WTC11 (cell line): ENCODE results near the gene PCDHGB4. TPM values are rescaled to one million over a fixed set of nuclear protein-coding genes. Genes with fewer than 3 reads are reported as not detected.
"Not testable (repeated sequence)": the region's sequence is repeated elsewhere in the genome, so short reads cannot be mapped to it uniquely, and the experiment has no call there.

Experiments
- ATAC-seq: fragments of 200-7000 bp; cut with Tn5 transposase; 2 replicates; pipeline ENCODE4 v1.10.0; 2021; ENCODE audit warnings: mild to moderate bottlenecking, moderate library complexity
- CTCF ChIA-PET: fragments of 300-600 bp; sonication (Branson Sonifier 250); formaldehyde crosslinking; loops from one replicate; lab custom pipeline; 2021; ENCODE audit warnings: antibody characterized with exemption; lab: Charles Lee
- POLR2A ChIA-PET: fragments of 350-600 bp; sonication (Branson Sonifier 250); formaldehyde crosslinking; loops from one replicate; lab custom pipeline; 2021; ENCODE audit warnings: antibody characterized with exemption; lab: Charles Lee
- DNase-seq: peaks from one replicate; pipeline ENCODE4 v3.0.0; 2021; ENCODE audit warnings: low spot score
- H3K27ac Mint-ChIP-seq: 2 replicates; pipeline ENCODE4 v1.8.0; 2021; ENCODE audit warnings: mixed read lengths
- H3K27me3 Mint-ChIP-seq: 2 replicates; pipeline ENCODE4 v1.8.0; 2021; ENCODE audit warnings: low read depth, mild to moderate bottlenecking, moderate library complexity, mixed read lengths
- H3K36me3 Mint-ChIP-seq: 2 replicates; pipeline ENCODE4 v1.8.0; 2021; ENCODE audit warnings: mixed read lengths
- H3K4me1 Mint-ChIP-seq: 2 replicates; pipeline ENCODE4 v1.8.0; 2022; ENCODE audit warnings: mixed read lengths
- H3K4me3 Mint-ChIP-seq: 2 replicates; pipeline ENCODE4 v1.8.0; 2021; ENCODE audit warnings: mild to moderate bottlenecking, moderate library complexity, mixed read lengths
- H3K9me3 Mint-ChIP-seq: 2 replicates; pipeline ENCODE4 v1.8.0; 2021; ENCODE audit warnings: mixed read lengths
- ARID4B ChIP-seq: sonication (generic); formaldehyde crosslinking; IDR thresholded peaks from 2 replicates; pipeline ENCODE4 v1.8.0; 2023; ENCODE audit warnings: missing genetic modification reagents, mild to moderate bottlenecking, borderline replicate concordance
- CBFB ChIP-seq: sonication (generic); formaldehyde crosslinking; IDR thresholded peaks from 2 replicates; pipeline ENCODE4 v1.8.1; 2022; ENCODE audit warnings: mild to moderate bottlenecking, low read depth, missing genetic modification reagents
- CTCF ChIP-seq: fragments of 200-600 bp; IDR thresholded peaks from 2 replicates; pipeline ENCODE4 v1.8.0; 2022; ENCODE audit warnings: antibody characterized with exemption
- FOXK1 ChIP-seq: sonication (generic); formaldehyde crosslinking; IDR thresholded peaks from 2 replicates; pipeline ENCODE4 v1.8.0; 2022; ENCODE audit warnings: mild to moderate bottlenecking, moderate library complexity, missing genetic modification reagents
- HMGA2 ChIP-seq: fragments of 250-450 bp; sonication (Bioruptor Pico); IDR thresholded peaks from 2 replicates; pipeline ENCODE4 v1.4.0; 2021; ENCODE audit warnings: mild to moderate bottlenecking, moderate library complexity
- NFE2L1 ChIP-seq: sonication (generic); formaldehyde crosslinking; IDR thresholded peaks from 2 replicates; pipeline ENCODE4 v1.8.1; 2023; ENCODE audit warnings: missing genetic modification reagents
- RORB ChIP-seq: fragments of 250-450 bp; sonication (Bioruptor Pico); IDR thresholded peaks from 2 replicates; pipeline ENCODE4 v1.9.0; 2021; ENCODE audit warnings: mild to moderate bottlenecking
- SMAD4 ChIP-seq: sonication (generic); formaldehyde crosslinking; IDR thresholded peaks from 2 replicates; pipeline ENCODE4 v1.8.0; 2022; ENCODE audit warnings: mild to moderate bottlenecking, missing genetic modification reagents
- SP1 ChIP-seq: sonication (generic); formaldehyde crosslinking; conservative IDR thresholded peaks from 2 replicates; pipeline ENCODE4 v1.8.1; 2022; ENCODE audit warnings: missing genetic modification reagents
- TP53 ChIP-seq: sonication (generic); formaldehyde crosslinking; IDR thresholded peaks from 2 replicates; pipeline ENCODE4 v1.8.1; 2023; ENCODE audit warnings: mild to moderate bottlenecking, missing genetic modification reagents
- total RNA-seq: library from RNA; stranded (reverse); gene quantifications from 3 replicates; pipeline ENCODE4 v1.2.3, GENCODE V29; 2021
- TF ChIP-seq, protein P1 (sequence below): sonication (generic); formaldehyde crosslinking; IDR thresholded peaks from 2 replicates; pipeline ENCODE4 v1.8.1; 2022; ENCODE audit warnings: missing genetic modification reagents, borderline replicate concordance
- TF ChIP-seq, protein P2 (sequence below): fragments of 250-450 bp; sonication (Bioruptor Pico); IDR thresholded peaks from 2 replicates; pipeline ENCODE4 v2.1.2; 2022; ENCODE audit warnings: mild to moderate bottlenecking, moderate library complexity
- TF ChIP-seq, protein P3 (sequence below): sonication (generic); formaldehyde crosslinking; IDR thresholded peaks from 2 replicates; pipeline ENCODE4 v1.8.0; 2022; ENCODE audit warnings: mild to moderate bottlenecking, missing genetic modification reagents
- TF ChIP-seq, protein P4 (sequence below): sonication (generic); formaldehyde crosslinking; IDR thresholded peaks from 2 replicates; pipeline ENCODE4 v1.8.1; 2022; ENCODE audit warnings: low read depth, mild to moderate bottlenecking, moderate library complexity, missing genetic modification reagents, borderline replicate concordance
- TF ChIP-seq, protein P5 (sequence below): sonication (generic); formaldehyde crosslinking; conservative IDR thresholded peaks from 2 replicates; pipeline ENCODE4 v1.8.1; 2022; ENCODE audit warnings: mild to moderate bottlenecking, missing genetic modification reagents
- TF ChIP-seq, protein P6 (sequence below): sonication (generic); formaldehyde crosslinking; IDR thresholded peaks from 2 replicates; pipeline ENCODE4 v1.8.0; 2022; ENCODE audit warnings: mild to moderate bottlenecking, missing genetic modification reagents

Gene PCDHGB4
- total RNA-seq, 1 experiment from 2014 or later = 9.1 TPM

DNA sequence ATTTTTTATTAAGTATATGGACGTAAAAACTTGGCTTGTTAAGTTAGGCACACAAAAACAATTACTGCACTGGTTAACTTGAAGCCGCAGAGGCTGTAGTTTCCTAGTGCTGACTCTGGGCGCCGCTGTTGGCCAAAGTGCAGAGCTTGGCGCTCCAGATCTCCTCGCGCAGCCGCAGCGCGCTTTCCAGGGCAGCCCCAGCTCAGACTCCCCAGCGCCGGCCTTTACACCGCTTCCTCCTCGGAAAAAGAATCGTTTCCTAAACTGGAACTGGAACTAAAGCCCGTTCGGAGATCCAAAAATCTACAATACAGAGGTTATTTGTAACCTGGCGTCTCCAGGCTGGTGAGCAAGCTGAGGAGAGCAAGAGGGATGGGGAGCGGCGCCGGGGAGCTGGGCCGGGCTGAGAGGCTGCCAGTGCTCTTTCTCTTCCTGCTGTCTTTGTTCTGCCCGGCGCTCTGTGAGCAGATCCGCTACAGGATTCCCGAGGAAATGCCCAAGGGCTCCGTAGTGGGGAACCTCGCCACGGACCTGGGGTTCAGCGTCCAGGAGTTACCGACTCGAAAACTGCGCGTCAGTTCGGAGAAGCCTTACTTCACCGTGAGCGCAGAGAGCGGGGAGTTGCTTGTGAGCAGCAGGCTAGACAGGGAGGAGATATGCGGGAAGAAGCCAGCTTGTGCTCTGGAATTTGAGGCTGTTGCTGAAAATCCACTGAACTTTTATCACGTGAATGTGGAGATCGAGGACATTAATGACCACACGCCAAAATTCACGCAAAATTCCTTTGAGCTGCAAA, 10.5 kb downstream of the PCDHGB4 start, which contains the start of gene PCDHGB5:
Gene PCDHGB5 (plus strand): TSS at position 192 of the 796 bp plus-strand sequence. CDS start 181 bp downstream, at position 373.
- POLR2A ChIA-PET, H3K4me1 Mint-ChIP-seq, H3K27ac Mint-ChIP-seq: not testable (repeated sequence)
- CTCF ChIA-PET = interaction anchor here (0.7 to 4.3 kb wide), 27 partner anchors 8 to 263 kb away, joined by 3 to 38 read pairs (median 7); partner anchors contain the start of genes PCDHB14, PCDHB15, PCDHB5 and PCDHGA1
- H3K36me3 Mint-ChIP-seq = peaks cover 66% of the 10 kb centered on the region
- peaks cover 57% of the 10 kb centered on the region for H3K9me3 Mint-ChIP-seq
- ATAC-seq = peak; percentile 93
- peaks cover 14% of the 10 kb centered on the region for H3K27me3 Mint-ChIP-seq
- peak; percentile 42; the same call in 1 of the 2 replicates for TF ChIP-seq CTCF
- peak within 1 kb of the TSS; percentile 63 for H3K4me3 Mint-ChIP-seq
- peak; percentile 69 for DNase-seq

GRCh38 chr5:141398608-141399007, 11.1 kb downstream of the PCDHGB4 start:
- DNase-seq = no peak
- H3K27ac Mint-ChIP-seq = no peak overlapping the region
- peaks cover 66% of the 10 kb centered on the region for H3K36me3 Mint-ChIP-seq
- H3K4me1 Mint-ChIP-seq = no peaks in the 10 kb centered on the region
- no peak for ATAC-seq
- H3K4me3 Mint-ChIP-seq = no peak overlapping the region
- H3K27me3 Mint-ChIP-seq = peaks cover 14% of the 10 kb centered on the region
- H3K9me3 Mint-ChIP-seq = peaks cover 59% of the 10 kb centered on the region
- POLR2A ChIA-PET = no interaction called here
- CTCF ChIA-PET = interaction anchor here (0.6 to 4.3 kb wide), 20 partner anchors 7 to 175 kb away, joined by 3 to 38 read pairs (median 8); partner anchors contain the start of genes PCDHB14, PCDHB15, PCDHGA1 and PCDHGA10
- TF ChIP-seq RORB (CRISPR knock-in tag) (no peak), HMGA2 (CRISPR knock-in tag) (no peak), CTCF (no peak), TP53 (CRISPR knock-in tag) (no peak), SP1 (CRISPR knock-in tag) (no peak), ARID4B (CRISPR knock-in tag) (no peak), CBFB (no peak), FOXK1 (no peak), NFE2L1 (CRISPR knock-in tag) (no peak), SMAD4 (CRISPR knock-in tag) (no peak)
- TF ChIP-seq, protein P1, sequence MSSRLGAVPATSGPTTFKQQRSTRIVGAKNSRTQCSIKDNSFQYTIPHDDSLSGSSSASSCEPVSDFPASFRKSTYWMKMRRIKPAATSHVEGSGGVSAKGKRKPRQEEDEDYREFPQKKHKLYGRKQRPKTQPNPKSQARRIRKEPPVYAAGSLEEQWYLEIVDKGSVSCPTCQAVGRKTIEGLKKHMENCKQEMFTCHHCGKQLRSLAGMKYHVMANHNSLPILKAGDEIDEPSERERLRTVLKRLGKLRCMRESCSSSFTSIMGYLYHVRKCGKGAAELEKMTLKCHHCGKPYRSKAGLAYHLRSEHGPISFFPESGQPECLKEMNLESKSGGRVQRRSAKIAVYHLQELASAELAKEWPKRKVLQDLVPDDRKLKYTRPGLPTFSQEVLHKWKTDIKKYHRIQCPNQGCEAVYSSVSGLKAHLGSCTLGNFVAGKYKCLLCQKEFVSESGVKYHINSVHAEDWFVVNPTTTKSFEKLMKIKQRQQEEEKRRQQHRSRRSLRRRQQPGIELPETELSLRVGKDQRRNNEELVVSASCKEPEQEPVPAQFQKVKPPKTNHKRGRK (CRISPR knock-in tag) = no peak
- TF ChIP-seq, protein P2, sequence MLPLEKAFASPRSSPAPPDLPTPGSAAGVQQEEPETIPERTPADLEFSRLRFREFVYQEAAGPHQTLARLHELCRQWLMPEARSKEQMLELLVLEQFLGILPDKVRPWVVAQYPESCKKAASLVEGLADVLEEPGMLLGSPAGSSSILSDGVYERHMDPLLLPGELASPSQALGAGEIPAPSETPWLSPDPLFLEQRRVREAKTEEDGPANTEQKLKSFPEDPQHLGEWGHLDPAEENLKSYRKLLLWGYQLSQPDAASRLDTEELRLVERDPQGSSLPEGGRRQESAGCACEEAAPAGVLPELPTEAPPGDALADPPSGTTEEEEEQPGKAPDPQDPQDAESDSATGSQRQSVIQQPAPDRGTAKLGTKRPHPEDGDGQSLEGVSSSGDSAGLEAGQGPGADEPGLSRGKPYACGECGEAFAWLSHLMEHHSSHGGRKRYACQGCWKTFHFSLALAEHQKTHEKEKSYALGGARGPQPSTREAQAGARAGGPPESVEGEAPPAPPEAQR = no peak
- TF ChIP-seq, protein P3, sequence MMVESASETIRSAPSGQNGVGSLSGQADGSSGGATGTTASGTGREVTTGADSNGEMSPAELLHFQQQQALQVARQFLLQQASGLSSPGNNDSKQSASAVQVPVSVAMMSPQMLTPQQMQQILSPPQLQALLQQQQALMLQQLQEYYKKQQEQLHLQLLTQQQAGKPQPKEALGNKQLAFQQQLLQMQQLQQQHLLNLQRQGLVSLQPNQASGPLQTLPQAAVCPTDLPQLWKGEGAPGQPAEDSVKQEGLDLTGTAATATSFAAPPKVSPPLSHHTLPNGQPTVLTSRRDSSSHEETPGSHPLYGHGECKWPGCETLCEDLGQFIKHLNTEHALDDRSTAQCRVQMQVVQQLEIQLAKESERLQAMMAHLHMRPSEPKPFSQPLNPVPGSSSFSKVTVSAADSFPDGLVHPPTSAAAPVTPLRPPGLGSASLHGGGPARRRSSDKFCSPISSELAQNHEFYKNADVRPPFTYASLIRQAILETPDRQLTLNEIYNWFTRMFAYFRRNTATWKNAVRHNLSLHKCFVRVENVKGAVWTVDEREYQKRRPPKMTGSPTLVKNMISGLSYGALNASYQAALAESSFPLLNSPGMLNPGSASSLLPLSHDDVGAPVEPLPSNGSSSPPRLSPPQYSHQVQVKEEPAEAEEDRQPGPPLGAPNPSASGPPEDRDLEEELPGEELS (CRISPR knock-in tag) = no peak
- TF ChIP-seq, protein P4, sequence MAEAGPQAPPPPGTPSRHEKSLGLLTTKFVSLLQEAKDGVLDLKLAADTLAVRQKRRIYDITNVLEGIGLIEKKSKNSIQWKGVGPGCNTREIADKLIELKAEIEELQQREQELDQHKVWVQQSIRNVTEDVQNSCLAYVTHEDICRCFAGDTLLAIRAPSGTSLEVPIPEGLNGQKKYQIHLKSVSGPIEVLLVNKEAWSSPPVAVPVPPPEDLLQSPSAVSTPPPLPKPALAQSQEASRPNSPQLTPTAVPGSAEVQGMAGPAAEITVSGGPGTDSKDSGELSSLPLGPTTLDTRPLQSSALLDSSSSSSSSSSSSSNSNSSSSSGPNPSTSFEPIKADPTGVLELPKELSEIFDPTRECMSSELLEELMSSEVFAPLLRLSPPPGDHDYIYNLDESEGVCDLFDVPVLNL (CRISPR knock-in tag) = no peak
- TF ChIP-seq, protein P5, sequence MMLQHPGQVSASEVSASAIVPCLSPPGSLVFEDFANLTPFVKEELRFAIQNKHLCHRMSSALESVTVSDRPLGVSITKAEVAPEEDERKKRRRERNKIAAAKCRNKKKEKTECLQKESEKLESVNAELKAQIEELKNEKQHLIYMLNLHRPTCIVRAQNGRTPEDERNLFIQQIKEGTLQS (CRISPR knock-in tag) = no peak
- TF ChIP-seq, protein P6, sequence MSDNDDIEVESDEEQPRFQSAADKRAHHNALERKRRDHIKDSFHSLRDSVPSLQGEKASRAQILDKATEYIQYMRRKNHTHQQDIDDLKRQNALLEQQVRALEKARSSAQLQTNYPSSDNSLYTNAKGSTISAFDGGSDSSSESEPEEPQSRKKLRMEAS (CRISPR knock-in tag) = no peak
